Stimulated activated CD8-positive, alpha-beta memory T cell treated with anti-CD3 and anti-CD28 coated beads, Interleukin-15, amount 100 ng/mL, for 48 hours (primary cell): ENCODE measurements around the gene SIK3.
"Not testable (repeated sequence)": the region's sequence is repeated elsewhere in the genome, so short reads cannot be mapped to it uniquely, and the experiment has no call there.

Source experiments
- DNase-seq, 2 donors: peaks; one replicate each; pipeline ENCODE4 v3.0.0-alpha.2; 2020; ENCODE audit warnings: low read depth in 2 of 2

Gene SIK3

GRCh38 chr11:117076941-117077691 lies 21.1 kb downstream of the SIK3 start:
- no peak for DNase-seq

GRCh38 chr11:117075186-117075585 lies 23.0 kb downstream of the SIK3 start:
- no peak for DNase-seq

DNA sequence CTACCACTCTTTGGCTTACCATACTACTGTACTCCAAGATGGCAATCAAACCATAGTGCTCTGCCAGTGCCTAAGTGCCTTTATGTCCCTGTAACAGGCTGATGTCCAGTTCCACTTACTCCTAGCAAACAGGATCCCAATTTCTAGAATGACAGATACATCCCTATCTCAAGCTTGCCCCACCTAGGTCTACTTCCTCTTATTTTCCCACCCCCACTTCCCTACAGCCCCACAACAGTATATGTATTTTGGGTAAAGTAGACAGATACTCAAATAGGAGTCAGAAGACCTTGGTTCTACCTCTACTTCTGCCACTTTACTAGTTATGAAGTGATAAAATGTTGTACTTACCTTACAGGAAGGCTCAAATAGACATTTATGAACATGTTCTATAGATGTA lies 24.1 kb downstream of the SIK3 start:
- no peak for DNase-seq

DNA sequence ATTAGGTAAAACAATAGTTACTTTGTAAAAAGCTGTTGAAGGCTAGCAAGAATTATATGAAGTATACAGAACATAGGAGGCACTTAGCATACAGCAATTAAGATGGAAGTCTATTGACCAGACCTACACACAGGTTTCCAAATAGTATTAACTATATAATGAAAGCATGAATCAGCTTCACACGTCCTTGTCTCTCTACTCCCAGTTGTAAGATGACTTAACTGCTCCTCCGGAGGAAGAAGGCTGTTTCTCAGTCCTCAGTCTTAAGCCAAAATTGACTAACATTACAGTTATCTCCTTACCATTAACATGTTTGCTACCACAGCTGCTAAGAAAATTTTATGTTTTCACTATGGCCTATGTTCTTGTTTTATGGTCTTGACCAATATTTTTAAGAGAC lies 24.7 kb downstream of the SIK3 start:
- DNase-seq: no peak

DNA sequence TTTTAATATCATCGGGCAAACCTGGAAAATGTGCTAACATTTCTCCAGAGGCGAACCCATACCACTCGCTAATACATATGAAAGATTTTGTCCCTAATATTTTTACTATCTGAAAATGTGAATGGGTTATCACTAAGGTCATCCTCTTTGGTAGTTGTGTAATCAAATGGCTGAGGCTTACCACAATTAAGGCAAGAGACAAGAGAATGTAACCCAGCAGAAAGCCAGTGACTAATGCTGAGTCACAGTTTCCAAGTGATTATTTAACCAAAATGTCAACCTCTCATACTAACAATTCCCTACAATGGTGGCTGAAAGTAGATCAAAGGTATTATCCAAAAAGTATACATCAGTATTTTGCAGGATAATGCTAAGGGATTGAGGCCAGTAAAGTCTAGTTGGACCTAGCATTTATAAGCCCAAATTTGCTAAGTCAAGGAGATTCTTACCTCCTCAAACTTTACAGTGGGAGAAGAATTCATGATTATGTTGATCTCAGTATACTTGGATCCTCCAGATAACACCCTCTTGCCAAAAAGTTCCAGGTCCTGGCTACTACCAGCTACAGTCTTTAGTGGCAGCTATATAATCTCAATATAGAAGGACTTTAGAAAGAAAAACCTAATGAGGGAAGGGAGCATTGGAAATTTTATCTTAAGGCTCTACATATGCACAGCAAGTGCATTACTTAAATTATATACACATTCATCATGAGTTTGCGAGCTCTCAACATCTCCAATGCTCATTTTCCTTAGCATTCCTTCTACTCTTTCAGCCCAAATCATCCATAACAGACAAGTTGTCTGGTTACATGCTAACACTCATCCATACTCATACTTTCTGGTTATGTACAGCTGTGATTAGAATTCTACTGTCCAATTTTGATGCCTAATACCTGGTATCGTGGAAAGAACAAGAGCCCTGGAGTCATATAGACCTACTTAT lies 25.4 kb downstream of the SIK3 start:
- DNase-seq: no peak

GRCh38 chr11:117071344-117071787 lies 26.9 kb downstream of the SIK3 start:
- no peak for DNase-seq

DNA sequence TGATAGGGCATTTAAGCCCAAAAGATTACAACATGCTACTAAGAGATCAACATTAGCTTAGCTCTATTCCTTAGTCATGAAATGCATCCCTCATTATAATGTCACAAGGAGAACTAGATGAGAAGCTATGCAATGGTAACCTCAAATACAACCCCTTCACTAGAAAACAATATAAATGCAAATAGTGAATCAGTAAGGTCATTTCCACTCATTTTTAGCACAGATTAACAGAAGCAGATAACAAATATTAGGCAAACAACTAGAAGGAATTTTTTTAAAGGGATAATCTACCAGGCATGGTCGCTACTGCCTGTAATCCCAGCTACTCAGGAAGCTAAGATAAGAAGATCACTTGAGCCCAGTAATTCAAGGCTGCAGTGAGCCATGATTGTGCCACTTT lies 28.2 kb downstream of the SIK3 start:
- DNase-seq: no peak

GRCh38 chr11:117068303-117068860 lies 29.8 kb downstream of the SIK3 start:
- DNase-seq: no peak

DNA sequence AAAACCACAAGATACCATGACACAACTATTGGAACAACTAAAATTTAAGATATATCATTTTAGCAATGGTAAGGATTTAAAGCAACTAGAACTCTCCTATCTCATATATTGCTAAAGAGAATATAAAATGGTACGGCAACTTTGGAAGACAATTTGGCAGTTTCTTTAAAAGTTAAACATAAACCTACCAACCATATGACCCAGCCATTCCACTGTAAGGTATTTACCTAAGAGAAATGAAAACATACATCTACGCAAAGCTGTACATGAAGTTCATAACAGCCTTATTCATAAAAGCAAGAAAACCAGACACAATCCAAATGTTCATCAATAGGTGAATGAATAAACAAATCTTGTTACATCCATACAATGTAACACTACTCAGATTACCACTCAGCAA lies 31.3 kb downstream of the SIK3 start:
- DNase-seq: no peak

DNA sequence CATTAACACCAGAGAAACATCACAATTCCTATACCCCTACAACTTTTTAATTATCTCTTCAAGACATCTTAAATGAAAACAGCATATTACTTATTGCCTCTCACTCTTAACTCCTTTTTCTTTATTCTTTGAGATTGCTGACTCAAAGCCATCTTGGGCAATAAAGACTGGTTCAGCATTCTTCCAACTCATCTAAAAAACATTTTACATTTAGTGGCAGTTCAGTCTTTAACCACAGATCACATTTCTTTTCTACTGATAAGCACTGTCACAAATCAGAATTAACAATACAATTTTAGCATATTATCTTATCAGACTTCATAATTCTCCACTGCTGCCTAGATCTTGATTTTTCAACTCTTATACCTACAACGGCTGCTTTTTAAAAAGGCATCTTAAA lies 34.0 kb downstream of the SIK3 start:
- DNase-seq: no peak

GRCh38 chr11:117062498-117062897 lies 35.7 kb downstream of the SIK3 start:
- no peak for DNase-seq

- DNase-seq: no peak
Observed at GRCh38 chr11:117061256-117061655, 37.0 kb downstream of the SIK3 start.

- DNase-seq: no peak
Observed at GRCh38 chr11:117059611-117060148, 38.5 kb downstream of the SIK3 start.

DNA sequence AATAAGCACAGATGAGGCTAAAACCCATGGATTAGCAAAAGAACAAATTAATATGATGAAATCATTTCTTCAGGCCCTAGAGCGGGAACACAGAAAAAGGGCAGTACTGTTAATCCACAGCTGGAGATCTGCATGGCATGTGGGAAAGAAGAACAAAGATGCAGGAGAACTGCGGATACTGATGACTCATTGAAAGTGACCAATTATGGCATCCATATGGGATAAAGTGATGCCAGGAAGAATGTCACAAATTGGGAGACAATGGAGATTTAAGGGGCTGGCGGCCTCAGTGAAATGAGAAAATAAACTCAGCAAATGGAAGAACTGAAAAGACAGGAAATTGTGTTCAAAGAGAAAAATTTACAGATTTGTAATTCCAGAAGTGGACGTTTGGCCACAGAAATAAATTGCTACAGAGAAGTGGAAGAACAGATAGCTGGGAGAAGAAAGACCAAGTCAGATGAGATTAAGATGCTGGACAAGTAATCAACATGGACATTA lies 39.4 kb downstream of the SIK3 start:
- DNase-seq: no peak

- no peak for DNase-seq
Observed at GRCh38 chr11:117057727-117058126, 40.5 kb downstream of the SIK3 start.

- no peak for DNase-seq
Observed at GRCh38 chr11:117057317-117057716, 40.9 kb downstream of the SIK3 start.

DNA sequence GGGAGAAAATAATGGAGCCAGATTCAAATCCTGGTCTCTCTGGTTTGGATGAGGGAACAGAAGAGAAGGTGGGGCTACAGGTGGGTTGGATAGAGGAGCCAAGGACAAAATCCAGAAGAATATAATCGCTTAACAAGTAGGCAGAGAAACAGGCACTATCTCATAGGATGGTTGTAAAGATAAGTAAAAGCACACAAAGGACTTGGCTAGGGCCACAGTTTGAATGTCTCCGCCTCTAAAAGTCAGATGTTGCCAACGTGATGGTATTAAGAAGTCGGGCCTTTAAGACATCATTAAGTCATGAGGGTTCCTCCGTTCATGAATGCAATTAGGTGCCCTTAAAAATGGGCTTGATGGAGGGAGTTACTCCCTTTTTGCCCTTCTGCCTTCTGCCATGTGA lies 42.8 kb downstream of the SIK3 start:
- no peak for DNase-seq

- no peak for DNase-seq
Observed at GRCh38 chr11:117054382-117054781, 43.8 kb downstream of the SIK3 start.

GRCh38 chr11:117052196-117053149 lies 45.8 kb downstream of the SIK3 start:
- DNase-seq: no peak

DNA sequence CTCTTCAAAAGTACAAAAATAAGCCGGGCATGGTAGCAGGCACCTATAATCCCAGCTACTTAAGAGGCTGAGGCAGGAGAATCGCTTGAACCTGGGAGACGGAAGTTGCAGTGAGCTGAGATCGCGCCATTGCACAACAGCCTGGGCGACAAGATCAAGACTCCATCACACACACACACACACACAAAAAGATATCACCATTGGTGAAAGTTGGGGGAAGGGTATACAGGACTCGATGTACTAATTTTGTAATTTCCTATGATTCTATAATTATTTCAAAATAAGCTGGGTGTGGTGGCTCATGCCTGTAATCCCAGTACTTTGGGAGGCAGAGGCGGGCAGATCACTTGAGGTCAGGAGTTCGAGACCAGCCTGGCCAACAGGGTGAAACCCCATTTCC lies 48.1 kb downstream of the SIK3 start:
- not testable (repeated sequence) for DNase-seq

- not testable (repeated sequence) for DNase-seq
Observed at GRCh38 chr11:117046627-117047026, 51.6 kb downstream of the SIK3 start.
